GM19452 (cell line): ENCODE measurements around the gene METRNL.
"Not testable (repeated sequence)": the region's sequence is repeated elsewhere in the genome, so short reads cannot be mapped to it uniquely, and the experiment has no call there.

ENCODE experiments used
- ATAC-seq: cut with Tn5 transposase; IDR thresholded peaks from one replicate; pipeline ENCODE4 v1.9.1; 2021; ENCODE audit not compliant: unreplicated experiment

The METRNL gene

DNA sequence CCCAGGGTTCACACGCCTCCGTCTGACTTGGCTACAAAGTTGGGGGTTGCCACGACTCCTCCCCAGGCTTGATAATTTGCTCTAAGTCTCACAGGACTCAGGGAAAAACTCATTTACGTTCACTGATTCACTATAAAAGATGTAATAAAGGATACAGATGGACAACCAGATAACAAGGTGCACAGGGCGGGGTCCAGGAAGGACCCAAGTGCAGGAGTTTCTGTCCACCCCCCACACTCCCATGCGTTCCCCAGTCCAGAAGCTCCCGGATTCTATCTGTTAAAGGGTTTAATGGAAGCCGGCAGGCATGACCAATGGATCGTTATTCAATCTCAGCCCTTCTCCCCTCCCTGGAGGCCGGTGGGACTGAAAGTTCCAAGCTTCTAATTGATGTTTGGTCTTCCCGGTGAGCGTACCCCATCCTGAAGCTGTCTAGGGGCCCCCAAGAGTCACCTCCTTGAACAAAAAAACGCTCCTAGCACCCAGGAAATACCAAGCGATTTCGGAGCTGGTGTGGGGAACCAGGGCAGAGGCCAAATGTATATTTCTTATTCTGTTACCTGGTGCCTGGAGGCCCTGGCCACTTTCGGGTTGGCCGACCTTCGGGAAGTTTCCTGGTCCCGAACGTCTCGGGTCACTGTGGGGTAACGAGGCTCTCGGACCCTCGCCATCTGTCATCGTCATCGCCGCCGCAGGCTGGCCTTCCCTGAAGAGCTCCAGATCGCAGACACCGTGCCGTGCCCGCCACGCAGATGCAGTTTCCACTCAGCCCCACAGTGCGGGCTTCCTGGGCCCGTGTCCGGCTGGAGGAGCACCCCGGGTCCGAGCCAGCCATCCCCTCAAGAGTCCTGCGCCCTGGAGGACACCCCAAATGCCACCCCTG lies 13.5 kb upstream of the METRNL start:
- no peak for ATAC-seq

DNA sequence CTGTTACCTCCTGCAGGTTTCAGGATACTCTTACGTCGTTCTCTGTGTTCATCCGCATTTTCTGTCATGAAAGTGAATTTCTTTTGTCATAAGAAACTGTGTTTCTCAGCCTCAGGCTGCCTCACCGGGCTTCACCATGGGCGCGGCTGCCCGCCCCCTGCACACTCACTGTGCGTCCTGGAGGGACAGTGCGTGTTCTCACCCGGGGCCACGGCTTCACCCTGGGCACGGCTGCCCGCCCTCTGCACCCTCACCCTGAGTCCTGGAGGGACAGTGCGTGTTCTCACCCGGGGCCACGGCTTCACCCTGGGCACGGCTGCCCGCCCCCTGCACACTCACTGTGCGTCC lies 12.9 kb upstream of the METRNL start:
- not testable (repeated sequence) for ATAC-seq

DNA sequence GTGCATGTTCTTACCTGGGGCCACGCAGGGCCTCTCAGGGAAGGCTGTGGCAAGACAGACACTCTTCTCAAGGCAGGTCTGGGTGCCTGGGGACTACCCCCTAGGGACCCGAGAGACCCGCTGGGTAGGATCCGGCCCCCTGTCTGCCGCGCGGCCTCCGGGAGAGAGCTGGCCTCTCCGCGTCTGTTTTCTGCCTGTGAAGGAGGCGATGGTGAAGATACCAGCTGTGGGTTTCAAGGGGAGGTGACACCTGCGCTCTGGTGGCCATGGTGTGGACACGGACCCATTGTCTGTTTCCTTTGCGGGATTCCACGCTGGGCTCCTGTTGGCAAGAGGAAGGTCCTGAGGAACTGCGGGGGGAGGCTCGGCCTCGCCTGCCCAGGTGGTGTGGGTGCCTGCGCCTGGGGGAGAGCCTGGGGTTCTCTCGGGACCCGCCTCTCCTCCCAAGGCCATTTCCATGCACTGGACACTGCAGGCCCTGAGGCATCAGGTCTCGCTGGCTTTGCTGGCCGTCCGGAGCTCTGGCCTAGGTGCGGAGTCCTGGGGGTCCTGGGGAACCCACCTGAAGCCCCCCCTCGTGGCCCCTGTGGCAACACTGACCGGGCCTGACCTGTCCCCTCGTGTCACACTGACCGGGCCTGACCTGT lies 12.2 kb upstream of the METRNL start:
- ATAC-seq, result no peak

DNA sequence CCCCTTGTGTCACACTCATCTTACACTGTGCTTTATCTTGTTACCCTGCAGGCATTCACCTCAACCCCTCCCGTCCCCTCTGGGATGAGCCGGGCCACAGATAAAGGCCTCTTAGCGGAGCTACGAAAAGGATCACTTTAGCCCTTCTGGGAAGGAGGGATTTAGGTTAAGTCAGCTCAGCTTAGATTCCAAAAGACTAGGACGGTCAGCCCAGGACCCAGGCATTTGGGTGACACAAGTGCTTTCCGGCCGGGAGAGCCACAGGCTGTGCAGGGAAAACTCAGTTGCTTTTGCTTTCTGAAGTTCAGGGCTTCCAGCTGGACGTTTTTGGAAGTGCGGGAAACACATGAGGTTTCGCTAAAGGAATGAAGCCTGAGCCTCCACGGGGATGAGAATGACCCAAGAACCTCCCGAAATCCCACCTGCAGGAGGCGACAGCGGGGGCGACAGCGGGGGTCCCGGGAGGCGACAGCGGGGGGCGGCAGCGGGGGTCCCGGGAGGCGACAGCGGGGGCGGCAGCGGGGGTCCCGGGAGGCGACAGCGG lies 11.6 kb upstream of the METRNL start:
- ATAC-seq, result no peak

DNA sequence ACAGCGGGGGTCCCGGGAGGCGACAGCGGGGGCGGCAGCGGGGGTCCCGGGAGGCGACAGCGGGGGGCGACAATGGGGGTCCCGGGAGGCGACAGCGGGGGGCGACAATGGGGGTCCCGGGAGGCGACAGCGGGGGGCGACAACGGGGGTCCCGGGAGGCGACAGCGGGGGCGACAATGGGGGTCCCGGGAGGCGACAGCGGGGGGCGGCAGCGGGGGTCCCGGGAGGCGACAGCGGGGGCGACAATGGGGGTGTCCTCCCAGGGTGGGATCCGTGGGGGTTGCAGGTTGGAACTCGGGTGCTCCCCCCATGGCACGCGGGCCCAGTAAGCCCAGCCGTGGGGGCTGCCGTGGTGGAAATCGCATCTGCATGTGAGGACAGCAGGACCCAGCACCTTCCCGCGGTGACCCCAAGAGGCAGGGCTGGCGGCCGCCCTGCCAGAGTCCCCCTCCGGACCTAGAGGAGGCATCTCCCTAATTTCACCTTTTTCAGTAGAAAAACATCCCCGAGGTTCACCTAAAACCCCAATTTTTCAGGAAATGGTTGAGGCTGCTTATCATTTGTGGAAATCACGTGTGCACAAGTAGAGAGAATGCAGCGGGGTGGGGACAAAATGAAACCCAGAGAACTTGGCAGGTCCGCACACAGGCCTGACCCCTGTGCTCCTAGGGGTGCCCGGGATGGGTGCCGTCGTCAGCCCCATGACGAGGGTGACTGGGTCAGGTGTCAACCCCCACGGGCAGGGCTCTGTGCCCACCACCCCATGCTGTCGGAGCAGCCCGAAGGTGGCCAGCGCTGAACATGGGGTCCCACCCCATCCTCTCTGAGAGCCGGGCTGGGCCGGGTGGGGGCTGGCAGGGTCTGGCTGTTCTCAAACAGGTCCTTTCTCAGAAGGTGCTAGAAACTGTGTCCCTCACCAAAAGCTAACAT lies 10.5 kb upstream of the METRNL start:
- ATAC-seq, result no peak

DNA sequence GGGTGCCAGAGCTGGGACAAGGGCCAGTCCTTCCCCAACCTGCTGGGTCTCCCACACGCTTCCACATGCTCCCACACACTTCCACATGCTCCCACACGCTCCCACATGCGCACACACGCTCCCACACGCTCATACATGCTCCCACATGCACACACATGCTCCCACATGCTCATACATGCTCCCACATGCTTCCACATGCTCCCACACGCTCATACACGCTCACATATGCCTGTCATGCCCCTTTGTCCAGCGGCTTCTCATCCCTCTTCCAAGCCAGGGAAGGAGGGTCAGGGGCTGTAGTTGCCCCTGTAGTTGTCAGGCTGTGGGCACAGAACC lies 9.9 kb upstream of the METRNL start:
- no peak for ATAC-seq

DNA sequence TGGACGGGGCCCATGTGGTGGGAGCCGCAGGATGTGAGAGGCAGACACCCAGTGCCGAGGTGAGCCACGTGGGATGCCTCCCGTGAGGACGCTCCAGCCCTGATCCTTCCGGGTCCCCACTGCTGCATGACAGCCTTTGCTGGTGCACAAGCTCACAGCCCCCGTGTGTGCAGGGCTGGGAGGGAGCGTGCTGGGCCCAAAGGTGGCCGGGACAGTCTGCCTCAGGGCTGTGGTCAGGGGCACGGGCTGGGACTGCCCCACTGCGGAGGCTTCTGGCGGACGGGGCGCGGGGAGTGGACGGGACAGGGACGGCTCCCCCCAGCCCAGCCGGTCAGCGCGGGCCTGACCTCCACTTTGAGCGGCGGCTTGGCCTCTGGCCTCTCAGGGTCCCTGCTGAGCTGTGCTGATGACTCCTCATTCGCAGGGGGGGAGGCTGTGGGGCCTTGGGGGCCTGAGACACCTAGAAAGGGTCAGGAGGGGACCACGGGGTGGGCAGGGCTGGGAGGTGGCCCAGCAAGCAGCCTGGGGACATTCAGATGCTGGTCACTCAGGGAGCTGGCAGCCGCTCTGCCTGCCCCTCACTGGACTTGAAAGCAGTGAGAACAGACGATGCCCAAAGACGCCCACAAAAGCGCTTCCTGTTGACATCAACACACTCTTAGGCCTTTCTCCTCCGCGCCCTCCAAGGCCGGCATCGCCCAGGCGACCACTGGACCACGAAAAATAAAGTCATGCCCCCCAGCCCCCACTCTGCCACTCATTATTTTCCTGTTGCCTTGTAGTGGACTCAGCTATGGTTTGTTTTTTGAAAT lies 9.3 kb upstream of the METRNL start:
- ATAC-seq, result no peak

DNA sequence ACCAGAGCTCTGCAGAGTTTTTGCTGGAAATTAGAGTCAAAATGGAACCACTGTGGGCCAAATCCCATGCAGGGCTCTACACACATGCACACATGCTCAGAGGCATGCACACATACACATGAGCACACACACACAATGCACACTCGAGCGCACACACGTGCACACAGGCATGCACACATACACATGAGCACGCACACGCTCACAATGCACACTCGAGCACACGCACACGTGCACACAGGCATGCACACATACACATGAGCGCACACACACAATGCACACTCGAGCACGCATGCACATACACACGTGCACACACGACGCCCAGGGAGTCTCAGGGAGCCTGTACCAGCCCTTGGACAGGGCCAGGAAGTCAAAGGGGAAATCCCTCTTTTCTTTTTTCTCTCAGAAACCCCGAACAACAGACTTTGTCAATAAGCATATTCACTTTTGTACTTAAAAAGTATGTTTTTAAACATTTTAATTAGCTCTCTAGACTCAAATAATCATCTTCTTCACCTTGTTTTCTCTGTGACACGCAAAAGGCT lies 8.5 kb upstream of the METRNL start:
- no peak for ATAC-seq

DNA sequence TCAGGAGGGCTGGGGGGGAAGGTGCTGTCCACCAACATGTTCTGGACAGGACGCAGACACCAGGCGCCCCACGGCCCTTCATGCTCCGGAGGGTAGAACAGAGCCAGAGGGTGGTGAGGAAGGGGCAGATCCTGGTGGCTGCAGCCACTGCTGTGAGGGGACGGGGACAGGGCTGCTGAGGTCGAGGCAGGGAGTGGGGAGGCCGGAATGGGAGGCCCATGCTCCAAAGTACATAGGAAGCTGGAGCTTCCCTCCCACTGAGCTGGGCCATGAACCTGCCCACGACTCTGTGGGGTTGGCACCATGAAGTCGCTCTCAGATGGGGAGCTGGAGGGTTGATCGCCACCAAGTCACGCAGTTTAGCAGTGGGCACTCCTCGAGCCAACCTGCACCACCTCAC lies 8.0 kb upstream of the METRNL start:
- no peak for ATAC-seq

DNA sequence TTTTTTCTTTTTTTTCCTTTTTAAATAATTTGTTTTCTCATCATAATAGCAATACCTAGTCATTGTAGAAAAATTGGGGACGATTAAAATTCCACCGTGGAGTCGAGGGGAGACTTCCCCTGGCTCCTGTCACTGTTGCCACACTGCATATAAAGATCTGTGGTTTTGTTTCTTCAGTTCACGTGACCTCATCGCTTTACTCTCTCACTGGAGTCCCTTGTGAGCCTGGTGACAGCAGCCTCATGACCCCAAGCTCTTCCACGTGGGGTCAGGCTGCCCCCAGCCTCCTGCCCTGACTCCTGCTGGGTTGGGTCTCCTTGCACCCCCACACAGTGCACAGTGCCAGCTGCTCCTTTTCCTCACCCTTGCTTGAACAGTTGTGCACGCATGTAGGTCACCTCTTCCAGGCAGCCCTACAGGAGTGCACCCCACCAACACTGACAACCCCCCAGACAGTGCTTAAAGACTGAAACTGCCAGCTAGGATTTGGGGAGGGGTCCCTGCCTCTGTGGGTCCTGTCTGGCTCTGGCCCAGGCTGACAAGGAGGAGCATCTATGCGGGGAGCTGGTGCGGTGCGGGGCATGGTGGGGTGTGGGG lies 7.3 kb upstream of the METRNL start:
- no peak for ATAC-seq

DNA sequence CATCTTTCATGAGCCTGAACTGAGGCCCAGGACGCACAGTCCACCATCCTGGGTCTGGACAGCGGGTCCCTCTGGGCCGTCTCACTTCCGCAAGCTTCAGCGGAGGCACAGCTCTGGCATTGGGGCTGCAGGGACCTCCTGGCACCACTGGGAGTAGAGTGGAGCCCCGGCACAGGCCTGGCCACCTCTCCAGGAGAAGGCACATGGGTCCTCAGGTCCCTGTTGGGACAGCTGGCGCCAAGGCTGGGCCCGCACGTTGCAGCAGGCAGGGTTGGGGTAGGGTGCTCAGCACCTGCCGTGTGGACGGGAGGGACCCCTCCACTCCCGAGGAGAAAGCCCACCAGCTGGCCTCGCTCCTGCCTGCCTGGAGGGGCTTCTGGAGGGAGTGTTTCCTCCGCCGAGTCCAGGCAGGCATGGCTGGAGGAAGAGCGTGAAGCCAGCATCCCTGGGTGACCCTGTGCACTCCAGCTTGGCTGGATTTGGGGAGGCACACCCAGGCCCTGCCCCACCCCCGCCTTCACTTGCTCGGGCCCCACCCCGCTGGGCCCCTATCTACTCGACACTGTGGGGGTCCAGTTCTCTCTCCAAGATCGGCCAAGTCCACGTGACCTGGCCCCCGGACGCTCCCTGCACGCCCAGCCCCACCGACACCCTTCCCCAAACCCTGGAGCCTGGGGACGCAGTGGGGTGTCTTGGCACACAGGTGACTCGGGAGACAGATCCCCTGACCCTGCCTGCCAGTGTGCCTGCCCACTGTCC lies 6.6 kb upstream of the METRNL start:
- ATAC-seq, result no peak

DNA sequence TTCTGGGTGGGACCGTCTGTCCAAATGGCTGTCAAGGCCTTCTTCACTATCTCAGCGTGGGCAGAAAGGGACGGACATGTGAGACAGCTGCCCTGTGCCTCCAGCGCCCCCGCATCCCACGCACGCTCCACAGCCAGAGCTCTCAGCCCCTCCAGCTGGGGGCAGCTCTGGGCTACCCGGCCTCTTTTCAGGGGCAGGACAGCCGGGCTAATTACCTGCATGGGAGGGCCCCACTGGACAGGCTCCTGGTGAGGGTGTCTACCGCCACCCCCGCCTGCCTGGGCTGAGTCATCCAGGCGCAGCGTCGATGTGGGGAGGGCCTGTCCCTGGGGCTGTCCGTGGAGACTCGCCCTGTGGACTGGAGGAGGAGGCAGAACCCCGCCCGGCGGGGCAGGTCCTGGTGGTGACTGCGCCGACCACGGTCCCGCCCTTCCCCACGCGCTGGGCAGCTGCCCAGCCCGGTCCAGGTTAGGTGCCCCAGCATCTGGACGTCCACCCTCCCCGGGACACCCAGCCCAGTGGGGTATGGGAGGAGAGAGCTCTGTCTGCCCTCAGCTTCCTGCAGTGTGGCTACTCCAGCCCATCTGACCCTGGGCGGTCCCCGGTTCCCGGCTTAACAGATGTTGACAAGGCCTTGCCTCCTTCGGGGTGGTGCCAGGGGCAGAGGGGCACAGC lies 5.9 kb upstream of the METRNL start:
- ATAC-seq, result no peak

DNA sequence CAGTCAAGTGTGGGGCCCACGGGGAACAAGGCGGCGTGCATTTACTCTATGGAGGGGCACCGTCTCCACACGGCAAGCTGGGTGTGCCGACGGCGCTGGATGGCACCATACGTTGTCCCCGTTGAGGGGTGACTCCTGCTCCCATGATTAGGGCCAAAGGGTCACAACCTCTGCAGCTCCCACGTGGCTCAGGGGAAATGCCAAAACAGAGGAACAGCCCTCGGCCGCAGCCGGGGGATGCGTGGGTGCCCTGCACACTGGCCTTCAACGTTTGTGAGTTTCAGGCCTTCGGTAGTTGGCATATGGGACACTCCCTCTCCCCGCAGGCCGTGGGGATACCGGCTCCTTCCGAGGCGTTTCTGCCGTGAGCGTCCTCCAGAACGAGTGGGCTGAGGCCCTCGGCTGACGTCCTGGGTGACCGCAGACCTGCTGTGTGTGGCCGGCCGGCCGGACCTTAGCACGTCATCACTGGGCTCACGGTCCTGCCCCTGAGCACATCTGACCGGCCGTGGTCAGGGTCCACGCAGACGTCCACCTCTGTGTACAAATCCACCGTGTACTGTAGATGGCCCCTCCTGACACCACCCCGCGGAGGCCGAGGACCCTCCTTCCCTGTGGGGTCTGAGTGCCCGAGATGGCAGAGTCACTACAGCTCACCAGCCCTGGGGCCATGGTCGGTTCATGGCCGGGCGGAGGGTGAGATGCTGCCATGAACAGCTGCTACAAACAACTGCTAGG lies 4.8 kb upstream of the METRNL start:
- no peak for ATAC-seq

DNA sequence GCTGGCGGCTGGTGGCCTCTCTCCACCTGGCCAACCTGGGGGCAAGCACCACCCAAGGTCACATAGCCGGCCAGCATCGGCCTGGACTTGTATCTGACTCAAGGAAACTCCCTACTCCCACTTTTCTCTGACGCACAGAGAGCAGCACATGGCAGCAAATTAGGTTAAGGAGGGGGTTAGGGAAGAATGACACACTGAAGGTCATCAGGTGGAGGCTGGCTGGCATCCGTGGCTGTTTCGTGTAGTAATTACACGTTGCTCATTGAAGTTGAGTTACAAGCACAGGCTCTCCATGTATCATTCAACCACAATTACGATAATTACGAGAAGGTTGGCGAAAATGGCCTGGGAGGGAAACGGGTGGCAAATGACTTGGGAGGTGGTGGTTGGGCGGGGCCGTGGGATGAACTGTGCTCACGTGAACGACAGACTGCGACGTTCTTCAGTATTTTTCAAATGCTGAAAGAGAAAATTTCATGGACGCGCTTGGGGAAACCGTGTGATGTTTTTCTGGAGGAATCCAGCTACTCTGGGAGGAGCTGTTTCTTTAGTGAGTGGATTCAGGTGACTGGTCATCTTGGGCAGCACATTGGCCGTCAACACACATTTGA lies 4.0 kb upstream of the METRNL start:
- ATAC-seq, result no peak

DNA sequence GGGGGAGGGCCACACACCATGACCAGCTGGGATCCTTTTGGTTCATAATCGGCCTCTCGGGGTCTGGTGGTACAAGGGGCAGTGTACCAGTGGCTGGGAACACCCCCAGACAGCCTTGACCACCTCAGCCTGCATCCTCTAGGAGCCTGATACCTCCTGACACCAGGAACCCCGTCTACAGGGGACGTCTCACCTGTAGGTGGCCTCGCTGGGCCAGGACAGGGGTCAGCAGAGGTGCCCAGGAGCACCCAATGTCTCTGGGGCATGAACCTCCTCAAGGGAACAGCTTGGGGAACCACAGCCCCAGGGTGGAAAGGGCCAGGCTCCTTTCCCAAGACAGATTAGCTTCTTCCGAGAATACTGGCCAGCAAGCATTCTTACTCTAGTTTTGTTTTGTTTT lies 2.5 kb upstream of the METRNL start:
- ATAC-seq, result no peak

DNA sequence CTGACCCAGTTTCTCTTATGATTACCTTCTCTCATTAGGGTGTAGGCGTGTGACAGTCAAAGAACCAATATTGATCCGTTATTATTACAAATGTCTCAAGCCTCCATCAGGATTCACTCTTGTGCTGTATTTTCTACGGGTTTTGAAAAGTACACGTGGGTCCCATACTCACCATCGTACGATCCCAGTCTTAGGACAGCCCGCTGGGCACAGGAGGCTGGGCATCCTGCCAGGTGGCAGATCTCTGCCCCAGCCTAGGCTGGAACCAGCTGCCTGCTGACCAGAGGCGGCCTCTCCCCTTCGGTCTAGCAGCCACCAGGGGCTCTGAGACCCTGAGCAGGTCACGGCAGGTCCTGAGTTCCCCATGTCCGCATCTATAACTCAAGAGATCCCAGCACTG lies 2.0 kb upstream of the METRNL start:
- ATAC-seq, result no peak

DNA sequence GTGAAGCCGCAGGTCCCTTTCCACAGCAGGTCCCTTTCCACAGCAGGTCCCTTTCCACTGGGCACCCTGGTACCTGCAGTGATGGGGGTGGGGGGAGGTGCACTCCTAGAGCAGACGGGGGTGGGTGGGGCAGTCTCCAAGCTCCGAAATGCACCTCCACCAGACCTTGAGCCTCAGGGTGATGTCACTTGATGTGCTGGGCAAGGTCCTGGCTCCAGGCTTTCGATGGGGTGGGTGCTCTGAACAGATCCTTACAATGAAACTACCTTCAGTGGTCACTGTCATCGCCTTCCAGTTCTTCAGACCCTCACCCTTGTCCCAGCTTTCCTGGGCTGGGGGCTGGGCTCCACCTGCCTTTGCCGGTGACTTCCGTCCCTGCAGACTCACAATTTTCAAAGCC lies 1.5 kb upstream of the METRNL start:
- no peak for ATAC-seq
